ENCODE data around the gene SIRT5.

Gene SIRT5

DNA sequence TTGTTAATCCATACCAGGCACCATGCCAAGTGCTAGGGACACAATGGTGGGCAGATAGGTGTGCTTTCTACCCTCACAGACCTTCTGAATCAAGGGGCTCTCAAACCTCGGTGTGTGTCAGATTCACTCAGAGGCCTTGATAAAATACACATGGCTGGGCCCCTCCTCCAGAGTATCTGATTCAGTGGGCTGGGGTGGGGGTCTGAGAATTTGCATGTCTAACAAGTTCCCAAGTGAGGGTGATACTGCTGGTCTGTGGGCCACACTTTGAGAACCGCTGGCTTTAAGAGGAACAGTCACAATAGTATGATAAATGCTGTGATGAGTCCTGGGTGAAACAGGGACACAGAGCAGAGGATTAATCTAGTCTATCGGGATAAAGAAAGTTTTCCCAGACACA lies 35.8 kb upstream of the SIRT5 start:
- no peak overlapping the region for H3K27ac Mint-ChIP-seq
- H3K4me3 Mint-ChIP-seq: no peak overlapping the region
- peaks cover 8% of the 10 kb centered on the region for H3K27me3 Mint-ChIP-seq (ENCODE audit: low read depth)
- no peaks in the 10 kb centered on the region for H3K36me3 Mint-ChIP-seq (ENCODE audit: low read depth)
- no peak for DNase-seq (ENCODE audit: low spot score)
- no peaks in the 10 kb centered on the region for H3K9me3 Mint-ChIP-seq
- H3K4me1 Mint-ChIP-seq (ENCODE audit: low read depth): peaks cover 2% of the 10 kb centered on the region

GRCh38 chr6:13539572-13539971 lies 34.8 kb upstream of the SIRT5 start:
- H3K4me3 Mint-ChIP-seq: no peak overlapping the region
- H3K36me3 Mint-ChIP-seq (ENCODE audit: low read depth): no peaks in the 10 kb centered on the region
- H3K9me3 Mint-ChIP-seq: no peaks in the 10 kb centered on the region
- DNase-seq (ENCODE audit: low spot score): no peak
- H3K27ac Mint-ChIP-seq: no peak overlapping the region
- H3K27me3 Mint-ChIP-seq (ENCODE audit: low read depth): peaks cover 10% of the 10 kb centered on the region
- peaks cover 2% of the 10 kb centered on the region for H3K4me1 Mint-ChIP-seq (ENCODE audit: low read depth)

DNA sequence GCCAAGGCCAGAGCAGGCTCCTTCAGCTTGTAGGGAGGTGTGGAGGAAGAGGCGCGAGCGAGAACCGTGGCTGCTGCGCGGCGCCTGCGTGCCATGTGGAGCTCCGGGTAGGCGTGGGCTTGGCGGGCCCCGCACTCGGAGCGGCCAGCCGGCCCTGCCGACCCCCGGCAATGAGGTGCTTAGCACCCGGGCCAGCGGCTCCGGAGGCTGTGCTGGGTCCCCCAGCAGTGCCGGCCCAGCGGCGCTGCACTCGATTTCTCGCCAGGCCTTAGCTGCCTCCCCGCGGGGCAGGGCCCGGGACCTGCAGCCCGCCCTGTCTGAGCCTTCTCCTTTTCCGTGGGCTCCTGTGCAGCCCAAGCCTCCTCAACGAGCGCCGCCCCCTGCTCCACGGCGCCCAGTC lies 32.9 kb upstream of the SIRT5 start:
- H3K4me3 Mint-ChIP-seq: no peak overlapping the region
- no peak overlapping the region for H3K27ac Mint-ChIP-seq
- peaks cover 2% of the 10 kb centered on the region for H3K4me1 Mint-ChIP-seq (ENCODE audit: low read depth)
- H3K27me3 Mint-ChIP-seq (ENCODE audit: low read depth): peaks cover 10% of the 10 kb centered on the region
- H3K9me3 Mint-ChIP-seq: no peaks in the 10 kb centered on the region
- DNase-seq (ENCODE audit: low spot score): no peak
- H3K36me3 Mint-ChIP-seq (ENCODE audit: low read depth): no peaks in the 10 kb centered on the region

DNA sequence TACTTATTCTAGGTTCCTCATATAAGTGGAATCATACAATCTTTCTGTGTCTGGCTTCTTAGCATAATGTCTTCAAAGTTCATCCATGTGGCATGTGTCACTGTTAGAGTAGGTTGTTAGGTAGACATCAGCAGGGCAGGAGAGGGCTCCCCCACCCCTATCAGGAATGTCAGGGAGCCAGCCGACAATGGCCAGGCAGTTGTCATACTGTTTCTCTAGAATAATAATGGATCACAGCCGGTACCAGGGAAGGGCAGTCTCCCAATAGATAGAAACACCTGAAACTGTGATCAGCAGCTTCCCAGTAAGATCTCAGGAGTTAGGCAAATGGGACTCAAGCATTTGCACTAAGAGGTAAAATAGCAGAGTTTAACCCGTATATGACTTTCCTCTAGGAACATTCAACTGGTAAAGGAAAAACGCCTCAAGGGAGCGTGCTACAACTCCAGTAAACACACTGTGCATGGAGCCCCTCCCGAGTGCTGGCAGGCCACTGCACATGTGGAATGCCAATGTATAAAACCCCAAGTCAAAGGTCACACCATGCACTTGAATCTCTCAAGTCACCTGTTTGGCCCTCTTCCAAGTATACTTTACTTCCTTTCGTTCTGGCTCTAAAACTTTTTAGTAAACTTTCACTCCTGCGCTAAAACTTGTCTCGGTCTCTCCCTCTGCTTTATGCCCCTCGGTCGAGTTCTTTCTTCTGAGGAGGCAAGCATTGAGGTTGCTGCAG lies 29.8 kb upstream of the SIRT5 start:
- no peak overlapping the region for H3K4me3 Mint-ChIP-seq
- DNase-seq (ENCODE audit: low spot score): no peak
- H3K27ac Mint-ChIP-seq: no peak overlapping the region
- H3K27me3 Mint-ChIP-seq (ENCODE audit: low read depth): peaks cover 6% of the 10 kb centered on the region
- no peaks in the 10 kb centered on the region for H3K9me3 Mint-ChIP-seq
- H3K36me3 Mint-ChIP-seq (ENCODE audit: low read depth): no peaks in the 10 kb centered on the region
- H3K4me1 Mint-ChIP-seq (ENCODE audit: low read depth): peaks cover under 1% of the 10 kb centered on the region

DNA sequence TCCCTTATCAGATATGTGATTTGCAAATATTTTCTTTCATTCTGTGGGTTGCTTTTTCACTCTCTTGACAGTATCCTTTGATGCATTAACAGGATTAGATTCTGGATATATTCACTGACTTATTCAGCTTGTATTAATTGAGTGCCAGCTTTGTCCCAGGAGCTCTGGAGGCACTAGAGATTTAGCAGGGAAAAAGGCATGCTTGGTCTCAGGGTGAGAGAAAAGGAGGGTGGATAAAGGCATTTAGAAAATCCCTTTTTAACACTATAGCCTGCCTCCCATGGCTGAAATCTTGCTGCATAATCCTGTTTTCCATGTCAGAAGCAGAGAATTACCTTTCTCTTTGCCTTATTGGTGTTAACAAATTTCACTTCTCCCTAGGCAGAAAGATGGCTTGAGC lies 28.5 kb upstream of the SIRT5 start:
- no peaks in the 10 kb centered on the region for H3K36me3 Mint-ChIP-seq (ENCODE audit: low read depth)
- no peaks in the 10 kb centered on the region for H3K4me1 Mint-ChIP-seq (ENCODE audit: low read depth)
- H3K4me3 Mint-ChIP-seq: no peak overlapping the region
- DNase-seq (ENCODE audit: low spot score): no peak
- peaks cover 8% of the 10 kb centered on the region for H3K27me3 Mint-ChIP-seq (ENCODE audit: low read depth)
- H3K9me3 Mint-ChIP-seq: no peaks in the 10 kb centered on the region
- no peak overlapping the region for H3K27ac Mint-ChIP-seq

GRCh38 chr6:13548500-13549210 lies 25.7 kb upstream of the SIRT5 start:
- Mint-ChIP-seq H3K4me3 (no peak overlapping the region), H3K27me3 (ENCODE audit: low read depth) (peaks cover 20% of the 10 kb centered on the region), H3K4me1 (ENCODE audit: low read depth) (no peaks in the 10 kb centered on the region), H3K9me3 (no peaks in the 10 kb centered on the region), H3K27ac (no peak overlapping the region), H3K36me3 (ENCODE audit: low read depth) (no peaks in the 10 kb centered on the region)
- DNase-seq (ENCODE audit: low spot score): no peak

GRCh38 chr6:13550656-13551055 lies 23.7 kb upstream of the SIRT5 start:
- H3K9me3 Mint-ChIP-seq: no peaks in the 10 kb centered on the region
- peaks cover 25% of the 10 kb centered on the region for H3K27me3 Mint-ChIP-seq (ENCODE audit: low read depth)
- DNase-seq (ENCODE audit: low spot score): no peak
- no peaks in the 10 kb centered on the region for H3K4me1 Mint-ChIP-seq (ENCODE audit: low read depth)
- H3K27ac Mint-ChIP-seq: no peak overlapping the region
- no peak overlapping the region for H3K4me3 Mint-ChIP-seq
- H3K36me3 Mint-ChIP-seq (ENCODE audit: low read depth): no peaks in the 10 kb centered on the region

DNA sequence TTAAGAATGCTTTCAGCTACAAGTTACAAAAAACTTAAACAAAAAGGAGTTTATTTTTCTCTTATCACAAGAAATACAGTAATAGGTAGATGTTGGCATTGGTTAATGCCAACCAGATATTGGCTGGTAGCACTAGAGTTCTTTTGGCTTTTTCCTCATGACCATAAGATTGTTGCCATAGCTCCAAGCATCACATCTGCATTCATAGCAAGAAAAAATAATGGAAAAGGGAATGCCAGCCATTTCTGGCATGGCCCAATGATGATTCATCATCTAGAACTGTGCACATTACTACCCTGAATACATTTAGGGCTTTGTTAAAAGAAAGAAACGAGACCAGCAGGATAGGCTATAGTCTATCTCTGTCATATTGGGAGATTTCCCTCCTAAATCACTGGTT lies 20.8 kb upstream of the SIRT5 start:
- Mint-ChIP-seq H3K9me3 (no peaks in the 10 kb centered on the region), H3K27me3 (ENCODE audit: low read depth) (peaks cover 25% of the 10 kb centered on the region), H3K36me3 (ENCODE audit: low read depth) (no peaks in the 10 kb centered on the region), H3K4me3 (no peak overlapping the region), H3K27ac (no peak overlapping the region), H3K4me1 (ENCODE audit: low read depth) (no peaks in the 10 kb centered on the region)
- DNase-seq (ENCODE audit: low spot score): no peak

- Mint-ChIP-seq H3K27ac (no peak overlapping the region), H3K4me3 (no peak overlapping the region), H3K36me3 (ENCODE audit: low read depth) (no peaks in the 10 kb centered on the region), H3K27me3 (ENCODE audit: low read depth) (peaks cover 28% of the 10 kb centered on the region), H3K9me3 (no peaks in the 10 kb centered on the region), H3K4me1 (ENCODE audit: low read depth) (no peaks in the 10 kb centered on the region)
- DNase-seq (ENCODE audit: low spot score): no peak
Measured at GRCh38 chr6:13554929-13555333, 19.5 kb upstream of the SIRT5 start.

- no peaks in the 10 kb centered on the region for H3K4me1 Mint-ChIP-seq (ENCODE audit: low read depth)
- no peaks in the 10 kb centered on the region for H3K36me3 Mint-ChIP-seq (ENCODE audit: low read depth)
- H3K9me3 Mint-ChIP-seq: no peaks in the 10 kb centered on the region
- H3K4me3 Mint-ChIP-seq: no peak overlapping the region
- peaks cover 17% of the 10 kb centered on the region for H3K27me3 Mint-ChIP-seq (ENCODE audit: low read depth)
- H3K27ac Mint-ChIP-seq: no peak overlapping the region
- no peak for DNase-seq (ENCODE audit: low spot score)
Measured at GRCh38 chr6:13557841-13558240, 16.6 kb upstream of the SIRT5 start.

GRCh38 chr6:13558718-13559117 lies 15.7 kb upstream of the SIRT5 start:
- H3K36me3 Mint-ChIP-seq (ENCODE audit: low read depth): no peaks in the 10 kb centered on the region

GRCh38 chr6:13559251-13559650 lies 15.2 kb upstream of the SIRT5 start:
- Mint-ChIP-seq H3K27me3 (ENCODE audit: low read depth) (peaks cover 13% of the 10 kb centered on the region), H3K4me1 (ENCODE audit: low read depth) (no peaks in the 10 kb centered on the region), H3K4me3 (no peak overlapping the region), H3K9me3 (no peaks in the 10 kb centered on the region), H3K27ac (no peak overlapping the region), H3K36me3 (ENCODE audit: low read depth) (no peaks in the 10 kb centered on the region)
- no peak for DNase-seq (ENCODE audit: low spot score)

More at GRCh38 chr6:13558718-13559117, 15.7 kb upstream of the SIRT5 start:
- no peak for DNase-seq (ENCODE audit: low spot score)
- no peaks in the 10 kb centered on the region for H3K9me3 Mint-ChIP-seq
- no peaks in the 10 kb centered on the region for H3K4me1 Mint-ChIP-seq (ENCODE audit: low read depth)
- H3K27ac Mint-ChIP-seq: no peak overlapping the region
- no peak overlapping the region for H3K4me3 Mint-ChIP-seq
- H3K27me3 Mint-ChIP-seq (ENCODE audit: low read depth): peaks cover 14% of the 10 kb centered on the region

DNA sequence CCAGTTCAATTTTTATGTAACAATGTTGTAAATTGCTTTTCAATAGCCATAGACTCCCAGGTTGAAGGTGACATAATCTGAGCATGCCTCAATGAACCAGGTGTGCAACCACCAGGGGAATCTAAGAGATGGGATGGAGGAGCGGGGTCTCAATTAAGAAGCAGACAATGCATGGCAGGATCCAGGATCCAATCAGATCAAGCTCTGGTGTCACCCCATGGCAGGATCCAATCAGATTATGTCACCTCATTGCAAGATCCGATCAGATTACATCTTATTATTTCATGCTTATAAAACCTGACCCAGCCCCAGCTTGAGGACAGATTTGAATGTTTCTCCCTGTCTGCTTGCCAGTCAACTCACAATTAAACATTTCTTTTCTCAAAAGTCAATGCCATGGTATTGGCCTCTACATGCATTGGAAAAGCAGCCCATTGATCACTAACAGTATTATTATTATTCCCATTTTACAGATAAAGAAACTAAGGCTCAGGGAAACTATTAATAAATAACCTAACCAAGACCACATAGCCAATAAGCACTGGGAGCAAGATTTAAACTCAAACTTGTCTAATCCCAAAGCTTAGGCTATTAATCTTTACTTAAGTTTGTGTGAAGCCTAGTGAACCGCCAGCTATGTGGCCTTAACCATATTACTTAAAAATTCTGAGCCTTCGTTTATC lies 14.3 kb upstream of the SIRT5 start:
- Mint-ChIP-seq H3K36me3 (ENCODE audit: low read depth) (no peaks in the 10 kb centered on the region), H3K27me3 (ENCODE audit: low read depth) (peaks cover 8% of the 10 kb centered on the region), H3K9me3 (no peaks in the 10 kb centered on the region), H3K27ac (no peak overlapping the region), H3K4me1 (ENCODE audit: low read depth) (no peaks in the 10 kb centered on the region), H3K4me3 (no peak overlapping the region)
- DNase-seq (ENCODE audit: low spot score): no peak

DNA sequence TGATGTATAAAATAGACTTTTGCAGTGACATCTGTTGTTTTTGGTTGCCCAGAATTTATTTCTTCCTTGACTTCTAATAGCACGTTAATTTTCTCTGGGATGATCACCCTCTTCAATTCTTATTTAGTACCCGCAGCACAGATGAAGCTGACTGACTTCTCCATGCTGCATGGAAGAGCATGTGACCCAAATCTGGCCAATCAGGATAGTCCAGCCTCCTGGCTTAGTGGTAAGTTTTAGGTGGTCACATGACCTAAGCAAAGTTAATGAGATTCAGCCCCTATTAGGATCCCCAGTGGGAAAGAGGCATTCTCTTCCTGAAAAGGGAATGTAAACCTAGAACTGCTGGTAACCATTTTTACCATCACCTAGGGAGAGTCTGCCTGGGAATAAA lies 13.8 kb upstream of the SIRT5 start:
- no peaks in the 10 kb centered on the region for H3K9me3 Mint-ChIP-seq
- no peak overlapping the region for H3K27ac Mint-ChIP-seq
- DNase-seq (ENCODE audit: low spot score): no peak
- H3K36me3 Mint-ChIP-seq (ENCODE audit: low read depth): no peaks in the 10 kb centered on the region
- H3K4me3 Mint-ChIP-seq: no peak overlapping the region
- no peaks in the 10 kb centered on the region for H3K4me1 Mint-ChIP-seq (ENCODE audit: low read depth)
- peaks cover 8% of the 10 kb centered on the region for H3K27me3 Mint-ChIP-seq (ENCODE audit: low read depth)
